H1 (cell line): ENCODE results near the gene LTA4H. TPM values are rescaled to one million over a fixed set of nuclear protein-coding genes. Genes with fewer than 3 reads are reported as not detected.

Source experiments
- CTCF ChIA-PET: fragments of 300-600 bp; sonication (Branson Sonifier 250); formaldehyde crosslinking; loops from one replicate; lab custom pipeline; 2021; ENCODE audit not compliant: partially characterized antibody; lab: Charles Lee
- POLR2A ChIA-PET: fragments of 300-600 bp; sonication (Branson Sonifier 250); formaldehyde crosslinking; loops from one replicate; lab custom pipeline; 2021; ENCODE audit warnings: inconsistent platforms; ENCODE audit not compliant: partially characterized antibody; lab: Charles Lee
- DNase-seq, 2 experiments: peaks; one replicate each; pipeline versions ENCODE4 v3.0.0 to v3.0.0-alpha.2; 2010 to 2022; ENCODE audit warnings: low spot score in 2 of 2, low read depth in 1 of 2, mixed read lengths in 1 of 2
- FAIRE-seq: peaks from 2 replicates; lab custom pipeline; 2011; peaks lifted over from hg19 to GRCh38; lab: Jason Lieb, UNC
- H2AFZ ChIP-seq: 2 replicates; pipeline ENCODE4 v1.8.1; 2012; ENCODE audit warnings: low read length, inconsistent platforms
- H2AK5ac ChIP-seq: 2 replicates; pipeline ENCODE4 v1.6.1; 2013; ENCODE audit warnings: low read depth, low read length
- H2BK120ac ChIP-seq: replicated peaks from 2 replicates; pipeline ENCODE3; 2013; ENCODE audit warnings: low read depth, low read length, inconsistent platforms
- H2BK12ac ChIP-seq: 2 replicates; pipeline ENCODE4 v1.6.1; 2013; ENCODE audit warnings: low read depth, low read length
- H2BK15ac ChIP-seq: 2 replicates; pipeline ENCODE4 v1.6.1; 2013; ENCODE audit warnings: low read length
- H2BK20ac ChIP-seq: 2 replicates; pipeline ENCODE4 v1.6.1; 2013; ENCODE audit warnings: low read length
- H2BK5ac ChIP-seq: 2 replicates; pipeline ENCODE4 v1.6.1; 2013; ENCODE audit warnings: low read depth, low read length
- H3K14ac ChIP-seq: 2 replicates; pipeline ENCODE4 v1.6.1; 2013; ENCODE audit warnings: inconsistent platforms; ENCODE audit not compliant: insufficient read length
- H3K18ac ChIP-seq: 2 replicates; pipeline ENCODE4 v1.6.1; 2013; ENCODE audit warnings: low read length; ENCODE audit errors: extremely low read depth
- H3K23ac ChIP-seq: 2 replicates; pipeline ENCODE4 v1.6.1; 2013; ENCODE audit warnings: inconsistent platforms; ENCODE audit not compliant: insufficient read length
- H3K23me2 ChIP-seq: 2 replicates; pipeline ENCODE4 v1.6.1; 2013; ENCODE audit warnings: low read depth, low read length
- H3K27ac ChIP-seq: 2 replicates; pipeline ENCODE4 v1.6.1; 2011; ENCODE audit warnings: low read depth, low read length, inconsistent platforms
- H3K27me3 ChIP-seq, 4 experiments: replicated peaks in 1 of 4; 1 replicate in 1 of 4; 2 replicates in 3 of 4; pipeline versions ENCODE4 v1.6.1 to v1.8.1; 2011 to 2013; ENCODE audit warnings: low read length in 3 of 4, mild to moderate bottlenecking in 3 of 4, inconsistent platforms in 2 of 4, mixed read lengths in 2 of 4, moderate library complexity in 1 of 4; ENCODE audit not compliant: control insufficient read depth in 3 of 4, insufficient read depth in 3 of 4; ENCODE audit errors: extremely low read depth in 1 of 4
- H3K36me3 ChIP-seq, 4 experiments: 2 replicates each; pipeline versions ENCODE4 v1.6.1 to v1.8.1; 2011 to 2013; ENCODE audit warnings: mild to moderate bottlenecking in 4 of 4, low read length in 3 of 4, moderate library complexity in 2 of 4, control low read depth in 1 of 4, inconsistent platforms in 1 of 4; ENCODE audit not compliant: insufficient read depth in 4 of 4, control insufficient read depth in 2 of 4
- H3K4ac ChIP-seq: replicated peaks from 2 replicates; pipeline ENCODE3; 2013; ENCODE audit warnings: low read length, low read depth, mixed read lengths, inconsistent platforms; ENCODE audit not compliant: insufficient read length
- H3K4me1 ChIP-seq, 4 experiments: replicated peaks in 1 of 4; 1 replicate in 1 of 4; 2 replicates in 3 of 4; pipeline versions ENCODE4 v1.6.1 to v1.8.1; 2011 to 2013; ENCODE audit warnings: low read length in 3 of 4, inconsistent platforms in 2 of 4, mixed read lengths in 1 of 4; ENCODE audit not compliant: insufficient read depth in 4 of 4, control insufficient read depth in 3 of 4
- H3K4me2 ChIP-seq, 2 experiments: 2 replicates each; pipeline versions ENCODE4 v1.6.1 to v1.8.1; 2011 to 2013; ENCODE audit warnings: low read depth in 2 of 2, low read length in 2 of 2, control low read depth in 1 of 2, inconsistent platforms in 1 of 2, mild to moderate bottlenecking in 1 of 2; ENCODE audit not compliant: insufficient read depth in 1 of 2
- H3K4me3 ChIP-seq, 4 experiments: fragments of 200-600, 300-600 bp in 1 of 4; sonication (generic), shearing (Covaris generic), sonication (Bioruptor Twin) in 1 of 4; 2 replicates each; pipeline versions ENCODE4 v1.5.1 to v1.8.1; 2011 to 2016; ENCODE audit warnings: low read length in 4 of 4, low read depth in 3 of 4, control low read depth in 2 of 4, inconsistent platforms in 2 of 4, mild to moderate bottlenecking in 2 of 4, mixed read lengths in 1 of 4, moderate library complexity in 1 of 4; ENCODE audit not compliant: insufficient read depth in 2 of 4; ENCODE audit errors: extremely low read depth in 1 of 4
- H3K56ac ChIP-seq: replicated peaks from 2 replicates; pipeline ENCODE3; 2013; ENCODE audit warnings: low read depth, mild to moderate bottlenecking, mixed read lengths, low read length, inconsistent platforms; ENCODE audit not compliant: insufficient read length
- H3K79me1 ChIP-seq: 2 replicates; pipeline ENCODE4 v1.6.1; 2013; ENCODE audit warnings: low read depth, low read length, control low read depth
- H3K79me2 ChIP-seq, 2 experiments: 2 replicates each; pipeline versions ENCODE4 v1.6.1 to v1.8.1; 2012 to 2013; ENCODE audit warnings: low read length in 2 of 2, mild to moderate bottlenecking in 2 of 2, inconsistent platforms in 1 of 2; ENCODE audit not compliant: insufficient read depth in 2 of 2, control insufficient read depth in 1 of 2
- H3K9ac ChIP-seq, 4 experiments: replicated peaks in 1 of 4; 1 replicate in 1 of 4; 2 replicates in 3 of 4; pipeline versions ENCODE4 v1.6.1 to v1.8.1; 2011 to 2013; ENCODE audit warnings: low read depth in 3 of 4, low read length in 3 of 4, control low read depth in 2 of 4, mild to moderate bottlenecking in 2 of 4, moderate library complexity in 2 of 4, inconsistent platforms in 1 of 4; ENCODE audit errors: extremely low read depth in 1 of 4
- H3K9me3 ChIP-seq, 2 experiments: 2 replicates each; pipeline versions ENCODE4 v1.6.1 to v1.8.1; 2012 to 2013; ENCODE audit warnings: mild to moderate bottlenecking in 2 of 2, moderate library complexity in 2 of 2, control low read depth in 1 of 2, inconsistent platforms in 1 of 2, low read depth in 1 of 2, low read length in 1 of 2, mixed read lengths in 1 of 2; ENCODE audit not compliant: insufficient read depth in 2 of 2
- H4K20me1 ChIP-seq, 2 experiments: replicated peaks in 1 of 2; 2 replicates each; pipeline versions ENCODE3 to v1.8.1; 2011 to 2013; ENCODE audit warnings: inconsistent platforms in 2 of 2, low read length in 2 of 2, mild to moderate bottlenecking in 1 of 2; ENCODE audit not compliant: insufficient read depth in 2 of 2, control insufficient read depth in 1 of 2
- H4K5ac ChIP-seq: 2 replicates; pipeline ENCODE4 v1.6.1; 2013; ENCODE audit warnings: low read length, low read depth, mixed read lengths, inconsistent platforms; ENCODE audit not compliant: insufficient read length
- H4K8ac ChIP-seq: 2 replicates; pipeline ENCODE4 v1.8.0; 2013; ENCODE audit warnings: mild to moderate bottlenecking, moderate library complexity, low read length, inconsistent platforms; ENCODE audit not compliant: insufficient read depth; ENCODE audit errors: extremely low read depth
- H4K91ac ChIP-seq: replicated peaks from 2 replicates; pipeline ENCODE3; 2013; ENCODE audit warnings: low read length, mixed read lengths, inconsistent platforms; ENCODE audit not compliant: insufficient read length
- RAD21 ChIP-seq, 2 experiments: IDR thresholded peaks in 1 of 2; conservative IDR thresholded peaks in 1 of 2; 2 replicates each; pipeline ENCODE4 v1.6.1; 2011; ENCODE audit warnings: low read depth in 2 of 2, low read length in 2 of 2, improper control_type of control experiment in 1 of 2, inconsistent platforms in 1 of 2, mild to moderate bottlenecking in 1 of 2, moderate library complexity in 1 of 2
- RXRA ChIP-seq: IDR thresholded peaks from 2 replicates; pipeline ENCODE4 v1.6.1; 2011; ENCODE audit warnings: low read depth, mild to moderate bottlenecking, low read length, moderate library complexity; ENCODE audit not compliant: insufficient read depth
- WGBS, 2 experiments: shearing (Covaris generic) in 1 of 2; methylation state at CpG; one replicate each; pipeline versions ENCODE4 v1.1.6 to v1.1.7; 2013 to 2015; ENCODE audit warnings: low lambda C conversion rate in 2 of 2, mixed read lengths in 2 of 2, inconsistent platforms in 1 of 2, low coverage in 1 of 2, missing lambda C conversion rate in 1 of 2; ENCODE audit not compliant: insufficient replicate concordance in 2 of 2, insufficient coverage in 1 of 2, insufficient read length in 1 of 2; ENCODE audit errors: extremely low coverage in 1 of 2, missing lambda C conversion rate in 1 of 2; 5-methylcytosine and 5-hydroxymethylcytosine counted together
- polyA plus RNA-seq, 7 experiments: library from polyadenylated mRNA; depleted of rRNA in 3 of 7; stranded (reverse) in 5 of 7; unstranded in 2 of 7; fragments of >200 nt in 5 of 7; fragments of 200-250 nt in 2 of 7; gene quantifications; 1 replicate in 5 of 7; 2 replicates in 1 of 7; 4 replicates in 1 of 7; pipeline versions ENCODE4 v1.2.1 to v1.2.3, GENCODE V29; 2011 to 2013; ENCODE audit warnings: missing spikeins in 2 of 7, mixed read lengths in 2 of 7
- total RNA-seq: library from RNA; stranded (reverse); fragmentation: NEBNext Ultra II Directional; extraction: Animal tissue kit (Norgen Biotek cat#: 25700); gene quantifications from 2 replicates; pipeline ENCODE4 v1.2.1, GENCODE V29; 2021

LTA4H gene
- total and polyA plus RNA-seq, 2 of the 8 experiments (the other 6 are each of a cell fraction or from before 2014, with no cell fraction given), result 106 to 167 TPM

GRCh38 chr12:96057986-96058553 is 22.7 kb upstream of the LTA4H start:
- no peaks in the 10 kb centered on the region for H3K79me1 ChIP-seq
- H2BK120ac ChIP-seq, result no peak overlapping the region
- CTCF ChIA-PET, result interaction anchor here (0.6 to 2.4 kb wide), 11 partner anchors 9 to 458 kb away, joined by 3 to 17 read pairs (median 5); no protein-coding TSS in a partner anchor
- H4K20me1 ChIP-seq, result no peaks in the 10 kb centered on the region
- H3K18ac ChIP-seq, result no peak overlapping the region
- H3K27me3 ChIP-seq, result no peaks in the 10 kb centered on the region
- no peak overlapping the region for H3K27ac ChIP-seq
- H4K8ac ChIP-seq, result no peak overlapping the region
- no peak for TF ChIP-seq RXRA
- peak in 1 of 2 experiments; percentile 13; a peak in 2 of 4 replicates for TF ChIP-seq RAD21 (IDR thresholded peaks at IDR 0.05 in 1 of 2, conservative IDR thresholded peaks at IDR 0.05 in 1 of 2; ENCODE audit: low read depth in 2 of 2, low read length in 2 of 2)
- TF ChIP-seq, all 59 proteins: peak for 1
- no peak overlapping the region for H2BK5ac ChIP-seq
- no peak overlapping the region for H2BK15ac ChIP-seq
- WGBS, 2 experiments, result 96% methylated on average over 4 of the region's 4 CpGs; no CpG with 5 or more reads in 1 of the 2 experiments
- H3K9ac ChIP-seq, result no peak overlapping the region
- H2AFZ ChIP-seq, result no peak overlapping the region
- DNase-seq, result no peak
- H2AK5ac ChIP-seq, result no peak overlapping the region
- no peak overlapping the region for H3K4me2 ChIP-seq
- H3K4me1 ChIP-seq, result peaks cover 0 to 4% (median 0%) of the 10 kb centered on the region in 4 experiments; a peak in 3 of 7 replicates
- H3K23me2 ChIP-seq, result no peaks in the 10 kb centered on the region
- no peaks in the 10 kb centered on the region for H3K36me3 ChIP-seq
- no peaks in the 10 kb centered on the region; a peak in 1 of 4 replicates for H3K9me3 ChIP-seq
- H3K14ac ChIP-seq, result no peak overlapping the region
- no peak overlapping the region for H3K4ac ChIP-seq
- H2BK12ac ChIP-seq, result no peak overlapping the region
- no peak overlapping the region for H3K56ac ChIP-seq
- H2BK20ac ChIP-seq, result no peak overlapping the region
- H3K4me3 ChIP-seq, result no peak overlapping the region
- POLR2A ChIA-PET, result no interaction called here
- no peak overlapping the region for H3K23ac ChIP-seq
- H3K79me2 ChIP-seq, result no peaks in the 10 kb centered on the region
- H4K5ac ChIP-seq, result no peak overlapping the region
- no peak overlapping the region for H4K91ac ChIP-seq
- FAIRE-seq, result no peak
